Neural crest cell (in vitro differentiated cells): ENCODE results near the gene CCDC141. TPM values are rescaled to one million over a fixed set of nuclear protein-coding genes. Genes with fewer than 3 reads are reported as not detected.

ENCODE experiments used
- DNase-seq: peaks from one replicate; pipeline ENCODE4 v3.0.0; 2021; ENCODE audit warnings: low read depth, mixed read lengths, low spot score
- H3K27ac Mint-ChIP-seq: one replicate; pipeline ENCODE4 v1.8.0; 2021; ENCODE audit warnings: mild to moderate bottlenecking, mixed read lengths; ENCODE audit not compliant: unreplicated experiment
- H3K27me3 Mint-ChIP-seq: 2 replicates; pipeline ENCODE4 v1.8.0; 2021; ENCODE audit warnings: low read depth, mild to moderate bottlenecking, mixed read lengths
- H3K36me3 Mint-ChIP-seq: 2 replicates; pipeline ENCODE4 v1.8.0; 2021; ENCODE audit warnings: low read depth, mild to moderate bottlenecking, mixed read lengths
- H3K4me1 Mint-ChIP-seq: 2 replicates; pipeline ENCODE4 v1.8.0; 2021; ENCODE audit warnings: mixed read lengths
- H3K4me3 Mint-ChIP-seq: one replicate; pipeline ENCODE4 v1.8.0; 2021; ENCODE audit warnings: mild to moderate bottlenecking, mixed read lengths
- H3K9me3 Mint-ChIP-seq: 2 replicates; pipeline ENCODE4 v1.8.0; 2021; ENCODE audit warnings: mixed read lengths
- total RNA-seq: library from RNA; stranded (reverse); gene quantifications from 2 replicates; pipeline ENCODE4 v1.2.1, GENCODE V29; 2021
- TF ChIP-seq, protein P1 (sequence below): fragments of 200-600 bp; sonication (generic); conservative IDR thresholded peaks from 2 replicates; pipeline ENCODE4 v1.5.0; 2021; ENCODE audit warnings: antibody characterized with exemption, mild to moderate bottlenecking

The CCDC141 gene
- total RNA-seq, 1 donor from 2014 or later, result not detected

GRCh38 chr2:178911039-178911438 lies 138.9 kb downstream of the CCDC141 start:
- Mint-ChIP-seq H3K4me1 (no peaks in the 10 kb centered on the region), H3K4me3 (no peak overlapping the region), H3K27ac (no peak overlapping the region), H3K36me3 (no peaks in the 10 kb centered on the region), H3K27me3 (peaks cover 8% of the 10 kb centered on the region), H3K9me3 (no peaks in the 10 kb centered on the region)
- TF ChIP-seq, protein P1, sequence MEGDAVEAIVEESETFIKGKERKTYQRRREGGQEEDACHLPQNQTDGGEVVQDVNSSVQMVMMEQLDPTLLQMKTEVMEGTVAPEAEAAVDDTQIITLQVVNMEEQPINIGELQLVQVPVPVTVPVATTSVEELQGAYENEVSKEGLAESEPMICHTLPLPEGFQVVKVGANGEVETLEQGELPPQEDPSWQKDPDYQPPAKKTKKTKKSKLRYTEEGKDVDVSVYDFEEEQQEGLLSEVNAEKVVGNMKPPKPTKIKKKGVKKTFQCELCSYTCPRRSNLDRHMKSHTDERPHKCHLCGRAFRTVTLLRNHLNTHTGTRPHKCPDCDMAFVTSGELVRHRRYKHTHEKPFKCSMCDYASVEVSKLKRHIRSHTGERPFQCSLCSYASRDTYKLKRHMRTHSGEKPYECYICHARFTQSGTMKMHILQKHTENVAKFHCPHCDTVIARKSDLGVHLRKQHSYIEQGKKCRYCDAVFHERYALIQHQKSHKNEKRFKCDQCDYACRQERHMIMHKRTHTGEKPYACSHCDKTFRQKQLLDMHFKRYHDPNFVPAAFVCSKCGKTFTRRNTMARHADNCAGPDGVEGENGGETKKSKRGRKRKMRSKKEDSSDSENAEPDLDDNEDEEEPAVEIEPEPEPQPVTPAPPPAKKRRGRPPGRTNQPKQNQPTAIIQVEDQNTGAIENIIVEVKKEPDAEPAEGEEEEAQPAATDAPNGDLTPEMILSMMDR, result no peak
- no peak for DNase-seq

- no peaks in the 10 kb centered on the region for H3K9me3 Mint-ChIP-seq
- H3K27ac Mint-ChIP-seq, result no peak overlapping the region
- no peaks in the 10 kb centered on the region for H3K36me3 Mint-ChIP-seq
Measured at GRCh38 chr2:178910005-178910404, 139.9 kb downstream of the CCDC141 start.

DNA sequence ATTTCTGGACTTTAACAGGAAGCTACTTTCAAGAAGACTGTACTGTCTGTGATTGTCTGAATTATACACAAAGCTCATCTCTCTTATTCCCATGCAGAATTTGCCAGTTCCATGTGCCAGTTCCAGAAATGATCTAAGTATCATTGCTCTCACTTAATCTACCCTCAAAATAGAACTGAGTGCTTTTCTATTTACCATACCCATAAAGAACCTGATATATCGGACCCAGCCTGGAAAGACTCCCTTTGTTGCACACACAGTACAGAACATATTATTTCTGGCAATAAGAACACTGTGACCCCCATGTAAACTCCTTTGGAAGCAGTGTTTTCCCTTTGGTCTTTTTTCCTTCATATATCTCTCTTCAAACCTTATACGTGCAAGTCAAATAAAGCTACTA lies 140.4 kb downstream of the CCDC141 start:
- no peaks in the 10 kb centered on the region for H3K4me1 Mint-ChIP-seq
- peaks cover 11% of the 10 kb centered on the region for H3K27me3 Mint-ChIP-seq
- no peaks in the 10 kb centered on the region for H3K9me3 Mint-ChIP-seq
- H3K36me3 Mint-ChIP-seq, result no peaks in the 10 kb centered on the region
- H3K27ac Mint-ChIP-seq, result no peak overlapping the region
- TF ChIP-seq, protein P1, result no peak
- no peak overlapping the region for H3K4me3 Mint-ChIP-seq
- DNase-seq, result no peak

More at GRCh38 chr2:178910005-178910404, 139.9 kb downstream of the CCDC141 start:
- TF ChIP-seq, protein P1, result no peak
- no peak overlapping the region for H3K4me3 Mint-ChIP-seq
- no peak for DNase-seq
- peaks cover 8% of the 10 kb centered on the region for H3K27me3 Mint-ChIP-seq
- no peaks in the 10 kb centered on the region for H3K4me1 Mint-ChIP-seq

- Mint-ChIP-seq H3K36me3 (no peaks in the 10 kb centered on the region), H3K4me3 (no peak overlapping the region)
Measured at GRCh38 chr2:178908810-178909209, 141.1 kb downstream of the CCDC141 start.

DNA sequence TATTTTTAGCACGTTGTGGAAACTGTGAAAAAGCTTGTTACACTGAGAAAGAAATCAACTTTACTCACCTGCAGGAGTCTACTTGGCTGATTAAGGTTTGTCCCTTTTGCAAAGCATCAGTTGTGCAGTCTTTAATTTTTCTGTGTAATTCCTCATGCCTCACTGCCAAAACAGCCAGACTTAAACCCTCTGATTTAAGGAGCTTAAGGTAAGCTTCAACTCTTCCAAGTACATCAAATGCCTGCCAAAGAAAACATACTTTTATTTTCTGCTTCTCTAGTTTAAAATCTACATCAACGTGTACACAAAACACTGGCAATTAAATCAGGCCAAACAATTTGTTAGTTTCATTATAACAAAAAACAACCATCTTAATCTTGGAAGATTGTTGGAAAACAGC lies 144.7 kb downstream of the CCDC141 start:
- H3K27ac Mint-ChIP-seq, result no peak overlapping the region
- H3K27me3 Mint-ChIP-seq, result peaks cover 7% of the 10 kb centered on the region
- no peaks in the 10 kb centered on the region for H3K9me3 Mint-ChIP-seq
- no peaks in the 10 kb centered on the region for H3K36me3 Mint-ChIP-seq
- no peak for DNase-seq
- no peaks in the 10 kb centered on the region for H3K4me1 Mint-ChIP-seq
- TF ChIP-seq, protein P1, result no peak
- no peak overlapping the region for H3K4me3 Mint-ChIP-seq

More at GRCh38 chr2:178908810-178909209, 141.1 kb downstream of the CCDC141 start:
- H3K9me3 Mint-ChIP-seq, result no peaks in the 10 kb centered on the region
- no peak for DNase-seq
- H3K4me1 Mint-ChIP-seq, result no peaks in the 10 kb centered on the region
- no peak overlapping the region for H3K27ac Mint-ChIP-seq
- TF ChIP-seq, protein P1, result no peak
- peaks cover 7% of the 10 kb centered on the region for H3K27me3 Mint-ChIP-seq

GRCh38 chr2:178899656-178900055 lies 150.3 kb downstream of the CCDC141 start:
- Mint-ChIP-seq H3K9me3 (no peaks in the 10 kb centered on the region), H3K36me3 (no peaks in the 10 kb centered on the region), H3K27me3 (peaks cover 3% of the 10 kb centered on the region), H3K4me3 (no peak overlapping the region), H3K4me1 (no peaks in the 10 kb centered on the region), H3K27ac (no peak overlapping the region)
- TF ChIP-seq, protein P1, result no peak
- DNase-seq, result no peak
